HEK293 (cell line): ENCODE data around the gene DPH7.

Source experiments
- CTCF ChIA-PET: fragments of 350-600 bp; formaldehyde crosslinking; extraction: SDS; loops from one replicate; lab custom pipeline; 2021; ENCODE audit warnings: antibody characterized with exemption; lab: Yijun Ruan, JAX
- POLR2A ChIA-PET: fragments of 300-600 bp; formaldehyde crosslinking; extraction: SDS; loops from one replicate; lab custom pipeline; 2020; ENCODE audit warnings: antibody characterized with exemption, inconsistent platforms; lab: Yijun Ruan, JAX
- H3K27ac ChIP-seq: fragments of 200-500 bp; sonication (Bioruptor generic); 2 replicates; pipeline ENCODE4 v1.5.1; 2014; ENCODE audit warnings: low read depth, low read length, control low read depth, inconsistent platforms; ENCODE audit errors: extremely low read depth
- H3K36me3 ChIP-seq, 2 experiments: fragments of 200-500 bp in 1 of 2; sonication (Bioruptor generic) in 1 of 2; 1 replicate in 1 of 2; 2 replicates in 1 of 2; pipeline ENCODE4 v1.5.1; 2014 to 2017; ENCODE audit warnings: inconsistent platforms in 2 of 2, low read length in 2 of 2; ENCODE audit not compliant: control insufficient read depth in 2 of 2, insufficient read depth in 1 of 2
- H3K4me1 ChIP-seq: fragments of 200-500 bp; sonication (Bioruptor generic); 2 replicates; pipeline ENCODE4 v1.5.1; 2014; ENCODE audit warnings: mild to moderate bottlenecking, low read length, inconsistent platforms; ENCODE audit not compliant: control insufficient read depth, insufficient read depth
- H3K4me3 ChIP-seq: 2 replicates; pipeline ENCODE4 v1.5.1; 2011; ENCODE audit warnings: low read depth, mild to moderate bottlenecking, control low read depth, low read length, moderate library complexity
- H3K9me3 ChIP-seq: fragments of 200-500 bp; sonication (Bioruptor generic); 2 replicates; pipeline ENCODE4 v1.5.1; 2014; ENCODE audit warnings: low read depth, low read length, inconsistent platforms; ENCODE audit not compliant: control insufficient read depth, insufficient read depth
- KLF1 ChIP-seq: fragments of 450-650 bp; formaldehyde crosslinking; IDR thresholded peaks from 2 replicates; pipeline ENCODE4 v1.5.1; 2016; ENCODE audit warnings: missing biosample characterization, missing genetic modification characterization
- KLF7 ChIP-seq: fragments of 450-650 bp; formaldehyde crosslinking; IDR thresholded peaks from 2 replicates; pipeline ENCODE4 v1.5.1; 2016; ENCODE audit warnings: missing biosample characterization, missing genetic modification characterization, borderline replicate concordance
- SALL2 ChIP-seq: fragments of 450-650 bp; formaldehyde crosslinking; IDR thresholded peaks from 2 replicates; pipeline ENCODE4 v1.5.0; 2017; ENCODE audit warnings: missing biosample characterization, mild to moderate bottlenecking, missing genetic modification characterization, borderline replicate concordance
- SCRT1 ChIP-seq: fragments of 450-650 bp; formaldehyde crosslinking; IDR thresholded peaks from 2 replicates; pipeline ENCODE4 v1.5.1; 2016; ENCODE audit warnings: missing biosample characterization, missing genetic modification characterization, borderline replicate concordance
- SP2 ChIP-seq: fragments of 450-650 bp; formaldehyde crosslinking; IDR thresholded peaks from 2 replicates; pipeline ENCODE4 v1.5.1; 2016; ENCODE audit warnings: missing biosample characterization, missing genetic modification characterization
- ZBTB21 ChIP-seq: fragments of 450-650 bp; formaldehyde crosslinking; IDR thresholded peaks from 2 replicates; pipeline ENCODE4 v1.5.1; 2017; ENCODE audit warnings: missing biosample characterization, missing genetic modification characterization
- ZNF138 ChIP-seq: fragments of 450-650 bp; formaldehyde crosslinking; IDR thresholded peaks from 2 replicates; pipeline ENCODE4 v1.5.1; 2016; ENCODE audit warnings: missing biosample characterization, missing genetic modification characterization, borderline replicate concordance
- ZNF23 ChIP-seq: fragments of 450-650 bp; formaldehyde crosslinking; IDR thresholded peaks from 2 replicates; pipeline ENCODE4 v1.5.1; 2016; ENCODE audit warnings: missing biosample characterization, missing genetic modification characterization, borderline replicate concordance
- ZNF544 ChIP-seq: fragments of 450-650 bp; formaldehyde crosslinking; IDR thresholded peaks from 2 replicates; pipeline ENCODE4 v1.5.0; 2017; ENCODE audit warnings: missing biosample characterization, missing genetic modification characterization
- ZNF600 ChIP-seq: fragments of 450-650 bp; formaldehyde crosslinking; IDR thresholded peaks from 2 replicates; pipeline ENCODE4 v1.5.1; 2016; ENCODE audit warnings: missing biosample characterization, missing genetic modification characterization
- ZNF670 ChIP-seq: fragments of 450-650 bp; formaldehyde crosslinking; IDR thresholded peaks from 2 replicates; pipeline ENCODE4 v1.5.1; 2016; ENCODE audit warnings: missing biosample characterization, missing genetic modification characterization, low read depth
- ZNF677 ChIP-seq: fragments of 450-650 bp; IDR thresholded peaks from 2 replicates; pipeline ENCODE4 v1.5.0; 2018; ENCODE audit warnings: missing biosample characterization, mild to moderate bottlenecking, missing genetic modification characterization, moderate library complexity
- ZNF843 ChIP-seq: fragments of 450-650 bp; formaldehyde crosslinking; IDR thresholded peaks from 2 replicates; pipeline ENCODE4 v1.5.1; 2016; ENCODE audit warnings: missing biosample characterization, missing genetic modification characterization
- TF ChIP-seq, protein P1 (sequence below): fragments of 450-650 bp; formaldehyde crosslinking; IDR thresholded peaks from 2 replicates; pipeline ENCODE4 v1.5.1; 2016; ENCODE audit warnings: missing biosample characterization, missing genetic modification characterization
- TF ChIP-seq, protein P2 (sequence below): fragments of 450-650 bp; formaldehyde crosslinking; IDR thresholded peaks from 2 replicates; pipeline ENCODE4 v1.5.1; 2016; ENCODE audit warnings: missing biosample characterization, missing genetic modification characterization
- TF ChIP-seq, protein P3 (sequence below): fragments of 450-650 bp; formaldehyde crosslinking; IDR thresholded peaks from 2 replicates; pipeline ENCODE4; 2016; ENCODE audit warnings: missing biosample characterization, missing genetic modification characterization
- TF ChIP-seq, protein P4 (sequence below): fragments of 450-650 bp; formaldehyde crosslinking; IDR thresholded peaks from 2 replicates; pipeline ENCODE4 v1.5.1; 2017; ENCODE audit warnings: missing biosample characterization, mild to moderate bottlenecking, missing genetic modification characterization, moderate library complexity
- TF ChIP-seq, protein P5 (sequence below): fragments of 450-650 bp; formaldehyde crosslinking; IDR thresholded peaks from 2 replicates; pipeline ENCODE4 v1.5.1; 2016; ENCODE audit warnings: missing biosample characterization, missing genetic modification characterization
- TF ChIP-seq, protein P6 (sequence below): fragments of 450-650 bp; formaldehyde crosslinking; IDR thresholded peaks from 2 replicates; pipeline ENCODE4 v1.5.1; 2016; ENCODE audit warnings: missing biosample characterization, missing genetic modification characterization

DPH7 gene

DNA sequence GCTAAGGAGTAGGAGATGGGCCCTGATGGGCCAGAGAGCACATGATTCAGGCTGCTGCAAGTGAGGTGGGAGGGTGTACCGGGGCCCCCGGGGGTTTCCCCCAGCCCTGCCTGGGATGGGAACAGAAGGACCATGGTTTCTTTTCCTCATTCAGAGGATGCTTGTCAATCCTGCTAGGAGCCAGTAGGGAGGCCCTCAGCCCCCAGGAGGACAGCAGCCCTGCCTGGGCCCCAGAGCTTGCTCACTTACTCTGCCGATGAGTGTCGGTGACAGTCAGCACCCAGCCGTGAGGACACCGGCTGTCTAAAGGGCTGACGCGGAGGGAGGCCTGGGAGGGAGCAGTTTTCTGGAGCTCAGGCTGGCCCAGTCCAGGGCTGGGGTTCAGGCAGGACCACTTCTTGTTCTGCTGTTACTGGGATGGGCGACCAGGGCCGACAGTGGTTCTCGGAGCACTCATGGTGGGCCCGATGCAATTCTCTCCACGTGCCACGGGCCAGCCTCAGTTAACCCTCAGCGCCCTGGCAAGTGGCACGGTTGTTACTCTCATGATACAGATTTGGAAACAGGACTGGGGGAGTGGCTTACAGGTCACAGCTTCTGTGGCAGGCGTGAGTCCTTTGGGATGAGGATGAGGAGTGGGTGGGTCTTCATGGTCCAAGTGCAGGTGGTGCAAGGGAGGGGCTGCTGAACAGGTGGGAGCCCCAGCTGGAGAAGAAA, 28.6 kb upstream of the DPH7 start (continued):
- no peak for TF ChIP-seq ZNF23 (tag by site-specific recombination)
- TF ChIP-seq SP2 (tag by site-specific recombination) = no peak
- no peak for TF ChIP-seq SALL2 (tag by site-specific recombination)
- no peak for TF ChIP-seq KLF1 (tag by site-specific recombination)
- TF ChIP-seq, protein P1, sequence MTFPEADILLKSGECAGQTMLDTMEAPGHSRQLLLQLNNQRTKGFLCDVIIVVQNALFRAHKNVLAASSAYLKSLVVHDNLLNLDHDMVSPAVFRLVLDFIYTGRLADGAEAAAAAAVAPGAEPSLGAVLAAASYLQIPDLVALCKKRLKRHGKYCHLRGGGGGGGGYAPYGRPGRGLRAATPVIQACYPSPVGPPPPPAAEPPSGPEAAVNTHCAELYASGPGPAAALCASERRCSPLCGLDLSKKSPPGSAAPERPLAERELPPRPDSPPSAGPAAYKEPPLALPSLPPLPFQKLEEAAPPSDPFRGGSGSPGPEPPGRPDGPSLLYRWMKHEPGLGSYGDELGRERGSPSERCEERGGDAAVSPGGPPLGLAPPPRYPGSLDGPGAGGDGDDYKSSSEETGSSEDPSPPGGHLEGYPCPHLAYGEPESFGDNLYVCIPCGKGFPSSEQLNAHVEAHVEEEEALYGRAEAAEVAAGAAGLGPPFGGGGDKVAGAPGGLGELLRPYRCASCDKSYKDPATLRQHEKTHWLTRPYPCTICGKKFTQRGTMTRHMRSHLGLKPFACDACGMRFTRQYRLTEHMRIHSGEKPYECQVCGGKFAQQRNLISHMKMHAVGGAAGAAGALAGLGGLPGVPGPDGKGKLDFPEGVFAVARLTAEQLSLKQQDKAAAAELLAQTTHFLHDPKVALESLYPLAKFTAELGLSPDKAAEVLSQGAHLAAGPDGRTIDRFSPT (tag by site-specific recombination) = no peak
- TF ChIP-seq, protein P2, sequence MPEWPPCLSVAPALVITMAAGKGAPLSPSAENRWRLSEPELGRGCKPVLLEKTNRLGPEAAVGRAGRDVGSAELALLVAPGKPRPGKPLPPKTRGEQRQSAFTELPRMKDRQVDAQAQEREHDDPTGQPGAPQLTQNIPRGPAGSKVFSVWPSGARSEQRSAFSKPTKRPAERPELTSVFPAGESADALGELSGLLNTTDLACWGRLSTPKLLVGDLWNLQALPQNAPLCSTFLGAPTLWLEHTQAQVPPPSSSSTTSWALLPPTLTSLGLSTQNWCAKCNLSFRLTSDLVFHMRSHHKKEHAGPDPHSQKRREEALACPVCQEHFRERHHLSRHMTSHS (tag by site-specific recombination) = no peak
- no peak for TF ChIP-seq KLF7 (tag by site-specific recombination)
- no peak for TF ChIP-seq ZNF677 (tag by site-specific recombination)
- no peak for TF ChIP-seq ZNF544 (tag by site-specific recombination)
- TF ChIP-seq, protein P3, sequence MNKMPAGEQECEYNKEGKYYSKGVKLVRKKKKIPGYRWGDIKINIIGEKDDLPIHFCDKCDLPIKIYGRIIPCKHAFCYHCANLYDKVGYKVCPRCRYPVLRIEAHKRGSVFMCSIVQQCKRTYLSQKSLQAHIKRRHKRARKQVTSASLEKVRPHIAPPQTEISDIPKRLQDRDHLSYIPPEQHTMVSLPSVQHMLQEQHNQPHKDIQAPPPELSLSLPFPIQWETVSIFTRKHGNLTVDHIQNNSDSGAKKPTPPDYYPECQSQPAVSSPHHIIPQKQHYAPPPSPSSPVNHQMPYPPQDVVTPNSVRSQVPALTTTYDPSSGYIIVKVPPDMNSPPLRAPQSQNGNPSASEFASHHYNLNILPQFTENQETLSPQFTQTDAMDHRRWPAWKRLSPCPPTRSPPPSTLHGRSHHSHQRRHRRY (tag by site-specific recombination) = no peak
- no peak for TF ChIP-seq ZNF670 (tag by site-specific recombination)
- TF ChIP-seq, protein P4, sequence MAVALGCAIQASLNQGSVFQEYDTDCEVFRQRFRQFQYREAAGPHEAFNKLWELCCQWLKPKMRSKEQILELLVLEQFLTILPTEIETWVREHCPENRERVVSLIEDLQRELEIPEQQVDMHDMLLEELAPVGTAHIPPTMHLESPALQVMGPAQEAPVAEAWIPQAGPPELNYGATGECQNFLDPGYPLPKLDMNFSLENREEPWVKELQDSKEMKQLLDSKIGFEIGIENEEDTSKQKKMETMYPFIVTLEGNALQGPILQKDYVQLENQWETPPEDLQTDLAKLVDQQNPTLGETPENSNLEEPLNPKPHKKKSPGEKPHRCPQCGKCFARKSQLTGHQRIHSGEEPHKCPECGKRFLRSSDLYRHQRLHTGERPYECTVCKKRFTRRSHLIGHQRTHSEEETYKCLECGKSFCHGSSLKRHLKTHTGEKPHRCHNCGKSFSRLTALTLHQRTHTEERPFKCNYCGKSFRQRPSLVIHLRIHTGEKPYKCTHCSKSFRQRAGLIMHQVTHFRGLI = no peak
- no peak for TF ChIP-seq SCRT1
- TF ChIP-seq ZNF843 (tag by site-specific recombination) = no peak
- no peak for TF ChIP-seq ZBTB21 (tag by site-specific recombination)
- TF ChIP-seq ZNF600 (tag by site-specific recombination) = peak; percentile 61
- TF ChIP-seq, all 188 proteins: peak for 9

DNA sequence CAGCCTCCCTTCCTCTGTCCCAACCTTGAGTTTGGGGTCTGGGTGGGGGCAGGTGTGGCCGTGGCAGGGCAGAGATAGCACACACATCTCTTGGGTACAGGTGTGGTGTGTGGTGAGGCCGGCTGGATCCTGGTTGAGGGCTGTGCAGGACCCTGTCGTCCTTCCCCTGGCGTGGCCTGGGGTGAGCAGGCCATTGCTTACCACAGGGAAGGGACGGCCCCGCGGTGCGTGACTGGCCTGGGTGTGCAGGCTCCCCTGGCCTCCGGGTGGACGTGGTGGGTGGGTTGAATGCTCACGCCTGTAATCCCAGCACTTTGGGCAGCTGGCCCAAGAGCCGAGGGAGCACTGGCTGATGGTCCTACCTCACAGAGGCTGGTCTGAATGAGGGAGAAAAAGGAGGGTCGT, 28.0 kb upstream of the DPH7 start:
- CTCF ChIA-PET = interaction anchor here (0.6 to 1.3 kb wide), 3 partner anchors 10 to 312 kb away, joined by 3 read pairs; no protein-coding TSS in a partner anchor
- TF ChIP-seq ZNF544 (tag by site-specific recombination) (no peak), ZNF138 (tag by site-specific recombination) (no peak)
- TF ChIP-seq, protein P5, sequence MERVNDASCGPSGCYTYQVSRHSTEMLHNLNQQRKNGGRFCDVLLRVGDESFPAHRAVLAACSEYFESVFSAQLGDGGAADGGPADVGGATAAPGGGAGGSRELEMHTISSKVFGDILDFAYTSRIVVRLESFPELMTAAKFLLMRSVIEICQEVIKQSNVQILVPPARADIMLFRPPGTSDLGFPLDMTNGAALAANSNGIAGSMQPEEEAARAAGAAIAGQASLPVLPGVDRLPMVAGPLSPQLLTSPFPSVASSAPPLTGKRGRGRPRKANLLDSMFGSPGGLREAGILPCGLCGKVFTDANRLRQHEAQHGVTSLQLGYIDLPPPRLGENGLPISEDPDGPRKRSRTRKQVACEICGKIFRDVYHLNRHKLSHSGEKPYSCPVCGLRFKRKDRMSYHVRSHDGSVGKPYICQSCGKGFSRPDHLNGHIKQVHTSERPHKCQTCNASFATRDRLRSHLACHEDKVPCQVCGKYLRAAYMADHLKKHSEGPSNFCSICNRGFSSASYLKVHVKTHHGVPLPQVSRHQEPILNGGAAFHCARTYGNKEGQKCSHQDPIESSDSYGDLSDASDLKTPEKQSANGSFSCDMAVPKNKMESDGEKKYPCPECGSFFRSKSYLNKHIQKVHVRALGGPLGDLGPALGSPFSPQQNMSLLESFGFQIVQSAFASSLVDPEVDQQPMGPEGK = peak; percentile 5; the same call in 1 of the 2 replicates
- TF ChIP-seq, protein P6, sequence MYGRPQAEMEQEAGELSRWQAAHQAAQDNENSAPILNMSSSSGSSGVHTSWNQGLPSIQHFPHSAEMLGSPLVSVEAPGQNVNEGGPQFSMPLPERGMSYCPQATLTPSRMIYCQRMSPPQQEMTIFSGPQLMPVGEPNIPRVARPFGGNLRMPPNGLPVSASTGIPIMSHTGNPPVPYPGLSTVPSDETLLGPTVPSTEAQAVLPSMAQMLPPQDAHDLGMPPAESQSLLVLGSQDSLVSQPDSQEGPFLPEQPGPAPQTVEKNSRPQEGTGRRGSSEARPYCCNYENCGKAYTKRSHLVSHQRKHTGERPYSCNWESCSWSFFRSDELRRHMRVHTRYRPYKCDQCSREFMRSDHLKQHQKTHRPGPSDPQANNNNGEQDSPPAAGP (tag by site-specific recombination) = peak; percentile 31; the same call in 1 of the 2 replicates

More for the DNA sequence above, 28.0 kb upstream of the DPH7 start:
- Histone ChIP-seq H3K4me3 (peak overlapping the region; percentile 66), H3K9me3 (no peaks in the 10 kb centered on the region), H3K4me1 (no peaks in the 10 kb centered on the region; the same call in 1 of the 2 replicates), H3K27ac (no peak overlapping the region), H3K36me3 (no peaks in the 10 kb centered on the region)
- POLR2A ChIA-PET = interaction anchor here (0.6 to 1.3 kb wide), 2 partner anchors 9 to 16 kb away, joined by 4 to 8 read pairs; partner anchors contain the start of gene ZMYND19
